ENCODE measurements around the gene MLXIPL. TPM values are rescaled to one million over a fixed set of nuclear protein-coding genes. Genes with fewer than 3 reads are reported as not detected.

MLXIPL gene
- total RNA-seq, 1 donor from 2014 or later = 0.90 TPM

GRCh38 chr7:73572767-73573186 lies 51.5 kb downstream of the MLXIPL start:
- H3K36me3 Mint-ChIP-seq = peaks cover 24% of the 10 kb centered on the region
- DNase-seq (ENCODE audit: low spot score) = no peak
- no peak overlapping the region for H3K27ac ChIP-seq
- peaks cover 23% of the 10 kb centered on the region for H4K20me1 ChIP-seq (ENCODE audit: low read depth)
- H3K27me3 ChIP-seq = no peaks in the 10 kb centered on the region
- peak overlapping the region; percentile 55 for H3K4me3 Mint-ChIP-seq
- no peaks in the 10 kb centered on the region for H3K9me3 ChIP-seq (ENCODE audit: low read depth)
- H3F3A ChIP-seq (ENCODE audit: low read depth) = peaks cover 17% of the 10 kb centered on the region
- TF ChIP-seq EZH2phosphoT487 (IDR thresholded peaks at IDR 0.05) (no peak), EZH2 (IDR thresholded peaks at IDR 0.05) (no peak), CTCF (IDR thresholded peaks at IDR 0.05) (no peak)
- H3K27me3 Mint-ChIP-seq (ENCODE audit: insufficient read depth, low read depth) = peaks cover 4% of the 10 kb centered on the region
- peaks cover 11% of the 10 kb centered on the region for H3K4me1 ChIP-seq
- H3K4me3 ChIP-seq = no peak overlapping the region
- no peaks in the 10 kb centered on the region for H3K36me3 ChIP-seq
- no peak overlapping the region for H3K4me2 ChIP-seq
- H3K79me2 ChIP-seq (ENCODE audit: low read depth) = peaks cover 25% of the 10 kb centered on the region
- no peak overlapping the region for H2AFZ ChIP-seq (replicated peaks)
- H3K4me1 Mint-ChIP-seq = peaks cover 17% of the 10 kb centered on the region
- no peaks in the 10 kb centered on the region for H3K9me3 Mint-ChIP-seq
- H3K27ac Mint-ChIP-seq = no peak overlapping the region
- no peak overlapping the region for H3K9ac ChIP-seq

- no peak overlapping the region for H2AFZ ChIP-seq (replicated peaks)
- Mint-ChIP-seq H3K27ac (no peak overlapping the region), H3K27me3 (ENCODE audit: insufficient read depth, low read depth) (peaks cover 4% of the 10 kb centered on the region), H3K9me3 (no peaks in the 10 kb centered on the region), H3K36me3 (peaks cover 20% of the 10 kb centered on the region), H3K4me3 (no peak overlapping the region), H3K4me1 (peaks cover 3% of the 10 kb centered on the region)
- H3K4me3 ChIP-seq = no peak overlapping the region
- no peaks in the 10 kb centered on the region for H3K36me3 ChIP-seq
- H3K9me3 ChIP-seq (ENCODE audit: low read depth) = no peaks in the 10 kb centered on the region
- H3K79me2 ChIP-seq (ENCODE audit: low read depth) = peaks cover 7% of the 10 kb centered on the region
- peaks cover 2% of the 10 kb centered on the region for H3K27me3 ChIP-seq
- peaks cover 20% of the 10 kb centered on the region for H3F3A ChIP-seq (ENCODE audit: low read depth)
- H3K27ac ChIP-seq = no peak overlapping the region
- no peaks in the 10 kb centered on the region for H3K4me1 ChIP-seq
- H4K20me1 ChIP-seq (ENCODE audit: low read depth) = peaks cover 9% of the 10 kb centered on the region
- no peak overlapping the region for H3K9ac ChIP-seq
- no peak for TF ChIP-seq CTCF (IDR thresholded peaks at IDR 0.05)
- TF ChIP-seq EZH2phosphoT487 (IDR thresholded peaks at IDR 0.05) = no peak
- TF ChIP-seq EZH2 (IDR thresholded peaks at IDR 0.05) = no peak
- DNase-seq (ENCODE audit: low spot score) = no peak
- H3K4me2 ChIP-seq = no peak overlapping the region
These were observed 53.3 kb downstream of the MLXIPL start for GRCh38 chr7:73570977-73571376.

- H3K4me2 ChIP-seq = no peak overlapping the region
- peaks cover 4% of the 10 kb centered on the region for H3K27me3 Mint-ChIP-seq (ENCODE audit: insufficient read depth, low read depth)
- no peaks in the 10 kb centered on the region for H3K4me1 ChIP-seq
- peaks cover 2% of the 10 kb centered on the region for H3K79me2 ChIP-seq (ENCODE audit: low read depth)
- H3K27ac Mint-ChIP-seq = no peak overlapping the region
- H3K9me3 ChIP-seq (ENCODE audit: low read depth) = no peaks in the 10 kb centered on the region
- H3F3A ChIP-seq (ENCODE audit: low read depth) = peaks cover 20% of the 10 kb centered on the region
- no peak overlapping the region for H2AFZ ChIP-seq (replicated peaks)
- peaks cover 4% of the 10 kb centered on the region for H4K20me1 ChIP-seq (ENCODE audit: low read depth)
- H3K4me3 Mint-ChIP-seq = no peak overlapping the region
- H3K27ac ChIP-seq = no peak overlapping the region
- DNase-seq (ENCODE audit: low spot score) = no peak
- no peak overlapping the region for H3K4me3 ChIP-seq
- no peaks in the 10 kb centered on the region for H3K36me3 ChIP-seq
- H3K9me3 Mint-ChIP-seq = no peaks in the 10 kb centered on the region
- TF ChIP-seq EZH2 (IDR thresholded peaks at IDR 0.05) = no peak
- no peak for TF ChIP-seq EZH2phosphoT487 (IDR thresholded peaks at IDR 0.05)
- TF ChIP-seq CTCF (IDR thresholded peaks at IDR 0.05) = no peak
- no peak overlapping the region for H3K9ac ChIP-seq
- peaks cover 20% of the 10 kb centered on the region for H3K36me3 Mint-ChIP-seq
- H3K27me3 ChIP-seq = peaks cover 6% of the 10 kb centered on the region
- peaks cover 3% of the 10 kb centered on the region for H3K4me1 Mint-ChIP-seq
These were observed 53.8 kb downstream of the MLXIPL start for GRCh38 chr7:73570521-73570920.

Data from neural progenitor cell (in vitro differentiated cells).